Activated T-helper 2 cell treated with anti-CD3 and anti-CD28 coated beads, Interferon-gamma antibody, Interleukin-2, Interleukin-4, amounts not matched to agents 10 μg/mL and 5 μg/mL and 100 μg/mL, durations not matched to agents 14 hours and 24 hours and 36 hours (primary cell): ENCODE measurements around the gene MED27. TPM values are rescaled to one million over a fixed set of nuclear protein-coding genes. Genes with fewer than 3 reads are reported as not detected.

Experiments used
- DNase-seq: peaks from one replicate; pipeline ENCODE4 v3.0.0; 2021; ENCODE audit warnings: low spot score
- H3K27ac Mint-ChIP-seq: one replicate; pipeline ENCODE4 v1.8.0; 2021; ENCODE audit warnings: mixed read lengths
- H3K27me3 Mint-ChIP-seq: one replicate; pipeline ENCODE4 v1.8.0; 2021; ENCODE audit warnings: low read depth, mixed read lengths
- H3K36me3 Mint-ChIP-seq: one replicate; pipeline ENCODE4 v1.8.0; 2021; ENCODE audit warnings: low read depth, mixed read lengths
- H3K4me1 Mint-ChIP-seq: one replicate; pipeline ENCODE4 v1.8.0; 2021; ENCODE audit warnings: low read depth, mixed read lengths
- H3K4me3 Mint-ChIP-seq: one replicate; pipeline ENCODE4 v1.8.0; 2021; ENCODE audit warnings: low read depth, mild to moderate bottlenecking, moderate library complexity, mixed read lengths
- H3K9me3 Mint-ChIP-seq: one replicate; pipeline ENCODE4 v1.8.0; 2021; ENCODE audit warnings: mixed read lengths
- intact Hi-C: fragments of 100-400 bp; cut with micrococcal nuclease; formaldehyde crosslinking; loops from one replicate; pipeline ENCODE4 v1.15.1; 2023
- total RNA-seq: library from RNA; stranded (reverse); gene quantifications from 2 replicates; pipeline ENCODE4 v1.2.3, GENCODE V29; 2022

Gene MED27
- total RNA-seq, 1 donor from 2014 or later: 37.2 TPM

GRCh38 chr9:132099741-132100407 lies 20.2 kb upstream of the MED27 start:
- intact Hi-C loops: no loop called here
- DNase-seq: no peak
- H3K4me1 Mint-ChIP-seq: no peaks in the 10 kb centered on the region
- no peaks in the 10 kb centered on the region for H3K36me3 Mint-ChIP-seq
- no peaks in the 10 kb centered on the region for H3K9me3 Mint-ChIP-seq
- no peak overlapping the region for H3K4me3 Mint-ChIP-seq
- H3K27ac Mint-ChIP-seq: no peak overlapping the region
- peaks cover 15% of the 10 kb centered on the region for H3K27me3 Mint-ChIP-seq

GRCh38 chr9:132099167-132099566 lies 19.5 kb upstream of the MED27 start:
- no peak overlapping the region for H3K4me3 Mint-ChIP-seq
- no peak overlapping the region for H3K27ac Mint-ChIP-seq
- DNase-seq: no peak
- H3K27me3 Mint-ChIP-seq: peaks cover 20% of the 10 kb centered on the region
- H3K9me3 Mint-ChIP-seq: no peaks in the 10 kb centered on the region
- H3K4me1 Mint-ChIP-seq: peaks cover 3% of the 10 kb centered on the region
- H3K36me3 Mint-ChIP-seq: no peaks in the 10 kb centered on the region
- intact Hi-C loops: no loop called here

- Mint-ChIP-seq H3K36me3 (no peaks in the 10 kb centered on the region), H3K4me3 (no peak overlapping the region), H3K9me3 (no peaks in the 10 kb centered on the region), H3K27me3 (peaks cover 26% of the 10 kb centered on the region), H3K4me1 (peaks cover 5% of the 10 kb centered on the region), H3K27ac (no peak overlapping the region)
- no peak for DNase-seq
- intact Hi-C loops: no loop called here
These were observed 14.7 kb upstream of the MED27 start for GRCh38 chr9:132094314-132094791.

GRCh38 chr9:132090771-132091170 lies 11.1 kb upstream of the MED27 start:
- Mint-ChIP-seq H3K36me3 (no peaks in the 10 kb centered on the region), H3K27ac (no peak overlapping the region), H3K9me3 (no peaks in the 10 kb centered on the region), H3K27me3 (peaks cover 15% of the 10 kb centered on the region), H3K4me1 (peaks cover 5% of the 10 kb centered on the region), H3K4me3 (no peak overlapping the region)
- DNase-seq: no peak
- intact Hi-C loops: no loop called here

- Mint-ChIP-seq H3K4me1 (peaks cover 1% of the 10 kb centered on the region), H3K4me3 (no peak overlapping the region), H3K36me3 (no peaks in the 10 kb centered on the region), H3K27ac (no peak overlapping the region), H3K27me3 (peaks cover 14% of the 10 kb centered on the region), H3K9me3 (no peaks in the 10 kb centered on the region)
- DNase-seq: no peak
- intact Hi-C loops: no loop called here
These were observed 7.9 kb upstream of the MED27 start for GRCh38 chr9:132087438-132088030.

GRCh38 chr9:132082188-132082587 lies 2.5 kb upstream of the MED27 start:
- Mint-ChIP-seq H3K4me1 (peaks cover 22% of the 10 kb centered on the region), H3K27ac (no peak overlapping the region), H3K9me3 (no peaks in the 10 kb centered on the region), H3K36me3 (peaks cover 7% of the 10 kb centered on the region), H3K27me3 (peaks cover 7% of the 10 kb centered on the region), H3K4me3 (no peak overlapping the region)
- no peak for DNase-seq
- intact Hi-C loops: no loop called here

GRCh38 chr9:132078699-132079356 lies 839 bp downstream of the MED27 start:
- Mint-ChIP-seq H3K9me3 (no peaks in the 10 kb centered on the region), H3K27me3 (no peaks in the 10 kb centered on the region), H3K4me3 (peak overlapping the region; percentile 97), H3K36me3 (peaks cover 27% of the 10 kb centered on the region), H3K27ac (peak overlapping the region; percentile 85), H3K4me1 (peaks cover 36% of the 10 kb centered on the region)
- DNase-seq: no peak
- intact Hi-C loops: loop anchor here (1.0 to 5.0 kb wide), 5 partner anchors 72 to 798 kb away; partner anchors contain the start of genes AK8 and SPACA9

GRCh38 chr9:132077881-132078698 lies 1.6 kb downstream of the MED27 start:
- Mint-ChIP-seq H3K27me3 (no peaks in the 10 kb centered on the region), H3K36me3 (peaks cover 27% of the 10 kb centered on the region), H3K9me3 (no peaks in the 10 kb centered on the region), H3K4me1 (peaks cover 37% of the 10 kb centered on the region), H3K4me3 (peak overlapping the region; percentile 97), H3K27ac (no peak overlapping the region)
- intact Hi-C loops: loop anchor here (2.0 to 5.0 kb wide), 3 partner anchors 71 to 799 kb away; partner anchors contain the start of genes AK8 and SPACA9
- DNase-seq: no peak

GRCh38 chr9:132075853-132076252 lies 3.8 kb downstream of the MED27 start:
- peaks cover 37% of the 10 kb centered on the region for H3K4me1 Mint-ChIP-seq
- no peak overlapping the region for H3K4me3 Mint-ChIP-seq
- intact Hi-C loops: loop anchor here (5.0 kb wide), 2 partner anchors 161 to 801 kb away; partner anchors contain the start of genes AK8 and SPACA9
- no peaks in the 10 kb centered on the region for H3K9me3 Mint-ChIP-seq
- no peaks in the 10 kb centered on the region for H3K27me3 Mint-ChIP-seq
- H3K36me3 Mint-ChIP-seq: peaks cover 27% of the 10 kb centered on the region
- no peak for DNase-seq
- H3K27ac Mint-ChIP-seq: no peak overlapping the region

- Mint-ChIP-seq H3K36me3 (peaks cover 27% of the 10 kb centered on the region), H3K4me3 (no peak overlapping the region), H3K4me1 (peaks cover 33% of the 10 kb centered on the region), H3K9me3 (no peaks in the 10 kb centered on the region), H3K27me3 (no peaks in the 10 kb centered on the region), H3K27ac (no peak overlapping the region)
- intact Hi-C loops: loop anchor here (5.0 kb wide), 2 partner anchors 163 to 803 kb away; partner anchors contain the start of genes AK8 and SPACA9
- DNase-seq: no peak
These were observed 4.9 kb downstream of the MED27 start for GRCh38 chr9:132074736-132075135.

GRCh38 chr9:132071847-132072507 lies 7.7 kb downstream of the MED27 start:
- intact Hi-C loops: no loop called here

More at GRCh38 chr9:132071847-132072507, 7.7 kb downstream of the MED27 start:
- H3K27me3 Mint-ChIP-seq: no peaks in the 10 kb centered on the region
- peaks cover 20% of the 10 kb centered on the region for H3K4me1 Mint-ChIP-seq
- H3K27ac Mint-ChIP-seq: no peak overlapping the region
- DNase-seq: no peak
- H3K36me3 Mint-ChIP-seq: peaks cover 28% of the 10 kb centered on the region
- H3K4me3 Mint-ChIP-seq: no peak overlapping the region
- no peaks in the 10 kb centered on the region for H3K9me3 Mint-ChIP-seq
